ENCODE measurements around the gene NCAPG2.

NCAPG2 gene

DNA sequence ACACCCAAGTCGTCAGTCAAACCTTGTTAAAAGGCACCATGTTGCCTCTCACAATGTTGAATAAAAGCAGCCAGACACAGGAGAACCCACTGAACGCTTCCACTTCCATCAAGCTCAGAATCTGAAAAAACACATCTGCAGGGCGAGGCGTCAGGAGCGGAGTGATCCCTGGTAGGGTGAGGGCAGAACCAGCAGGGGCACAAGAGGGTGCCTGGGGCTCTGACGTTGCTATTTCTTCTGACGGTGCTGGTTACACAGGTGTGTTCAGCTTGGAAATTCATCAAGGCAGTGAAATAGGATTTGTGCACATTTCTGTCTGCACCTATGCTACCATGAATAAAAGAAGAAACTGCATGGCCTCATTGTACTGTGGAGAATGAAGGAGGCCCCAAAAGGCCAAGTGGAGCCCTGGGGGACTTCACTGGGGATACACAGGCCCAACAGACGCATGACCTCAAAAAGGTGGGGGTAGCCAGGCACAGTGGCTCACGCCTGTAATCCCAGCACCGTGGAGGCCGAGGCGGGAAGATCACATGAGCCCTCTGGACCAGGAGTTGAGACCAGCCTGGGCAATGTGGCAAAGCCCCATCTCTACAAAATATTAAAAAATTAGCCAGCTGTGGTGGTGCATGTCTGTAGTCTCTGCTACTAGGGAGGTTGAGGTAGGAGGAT, 19.2 kb upstream of the NCAPG2 start:
- Histone ChIP-seq H3K36me3 (ENCODE audit: control insufficient read depth, insufficient read depth, low read length) (no peaks in the 10 kb centered on the region), H3K27me3 (replicated peaks; ENCODE audit: control insufficient read depth, insufficient read depth, low read length) (no peaks in the 10 kb centered on the region), H3K4me3 (replicated peaks; ENCODE audit: low read depth, low read length) (no peak overlapping the region)
- TF ChIP-seq, protein P1, sequence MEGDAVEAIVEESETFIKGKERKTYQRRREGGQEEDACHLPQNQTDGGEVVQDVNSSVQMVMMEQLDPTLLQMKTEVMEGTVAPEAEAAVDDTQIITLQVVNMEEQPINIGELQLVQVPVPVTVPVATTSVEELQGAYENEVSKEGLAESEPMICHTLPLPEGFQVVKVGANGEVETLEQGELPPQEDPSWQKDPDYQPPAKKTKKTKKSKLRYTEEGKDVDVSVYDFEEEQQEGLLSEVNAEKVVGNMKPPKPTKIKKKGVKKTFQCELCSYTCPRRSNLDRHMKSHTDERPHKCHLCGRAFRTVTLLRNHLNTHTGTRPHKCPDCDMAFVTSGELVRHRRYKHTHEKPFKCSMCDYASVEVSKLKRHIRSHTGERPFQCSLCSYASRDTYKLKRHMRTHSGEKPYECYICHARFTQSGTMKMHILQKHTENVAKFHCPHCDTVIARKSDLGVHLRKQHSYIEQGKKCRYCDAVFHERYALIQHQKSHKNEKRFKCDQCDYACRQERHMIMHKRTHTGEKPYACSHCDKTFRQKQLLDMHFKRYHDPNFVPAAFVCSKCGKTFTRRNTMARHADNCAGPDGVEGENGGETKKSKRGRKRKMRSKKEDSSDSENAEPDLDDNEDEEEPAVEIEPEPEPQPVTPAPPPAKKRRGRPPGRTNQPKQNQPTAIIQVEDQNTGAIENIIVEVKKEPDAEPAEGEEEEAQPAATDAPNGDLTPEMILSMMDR (IDR thresholded peaks at IDR 0.05; ENCODE audit: insufficient read depth, low read length, poor library complexity, severe bottlenecking), result no peak
- no peak for DNase-seq (ENCODE audit: extremely low read depth, insufficient read length)

DNA sequence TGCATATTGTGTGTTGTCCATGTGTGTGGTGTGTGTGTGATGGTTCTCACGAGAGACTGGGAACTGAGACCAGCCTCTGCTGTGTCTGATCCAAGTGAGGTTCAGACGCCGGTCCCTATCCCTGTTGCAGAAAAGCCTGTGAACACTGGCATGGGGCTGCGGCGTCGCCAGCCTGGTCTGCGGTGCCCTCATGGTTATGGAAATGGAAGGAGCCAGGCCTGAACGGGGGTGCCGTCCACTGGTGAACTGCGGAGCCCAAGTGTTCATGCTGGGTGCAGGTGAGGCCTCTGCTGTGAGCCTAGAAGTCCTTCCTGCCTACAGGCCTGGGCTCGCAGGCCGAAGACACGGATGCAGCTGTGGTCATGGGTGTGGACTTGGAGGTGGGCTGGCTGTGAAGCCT, 18.7 kb upstream of the NCAPG2 start:
- TF ChIP-seq, protein P1 (IDR thresholded peaks at IDR 0.05; ENCODE audit: insufficient read depth, low read length, poor library complexity, severe bottlenecking), result no peak
- Histone ChIP-seq H3K36me3 (ENCODE audit: control insufficient read depth, insufficient read depth, low read length) (no peaks in the 10 kb centered on the region), H3K27me3 (replicated peaks; ENCODE audit: control insufficient read depth, insufficient read depth, low read length) (no peaks in the 10 kb centered on the region), H3K4me3 (replicated peaks; ENCODE audit: low read depth, low read length) (no peak overlapping the region)
- no peak for DNase-seq (ENCODE audit: extremely low read depth, insufficient read length)

DNA sequence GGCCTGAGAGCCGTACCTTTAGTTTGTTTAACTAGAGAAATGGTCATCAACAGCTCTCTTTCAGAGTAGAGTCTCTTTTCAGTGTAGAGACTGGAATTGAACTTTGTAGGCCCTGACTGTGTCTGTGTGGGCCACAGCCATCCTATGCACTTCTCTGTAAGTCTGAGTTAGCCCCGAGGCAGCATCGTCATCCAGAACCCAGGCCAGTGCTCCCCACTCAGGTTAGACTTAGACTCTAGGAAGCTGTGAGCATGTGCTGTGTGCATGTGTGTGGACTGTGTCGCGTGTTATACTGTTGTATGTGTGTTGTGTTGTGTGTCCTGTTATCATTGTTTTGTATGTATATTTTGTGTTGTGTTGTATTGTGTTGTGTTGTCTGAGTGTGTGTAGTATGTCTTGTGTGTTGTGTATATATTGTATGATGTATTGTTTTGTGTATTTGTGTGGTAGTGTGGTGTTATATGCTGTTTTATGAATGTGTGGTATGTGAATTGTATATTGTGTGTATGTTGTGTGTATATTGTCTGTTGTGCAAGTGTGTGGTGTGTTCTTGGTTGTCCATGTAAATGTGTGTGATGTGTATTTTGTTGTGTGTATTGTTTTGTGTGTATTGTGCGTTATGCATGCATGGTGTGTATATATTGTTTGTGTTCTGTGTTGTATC, 18.1 kb upstream of the NCAPG2 start:
- H3K4me3 ChIP-seq (replicated peaks; ENCODE audit: low read depth, low read length), result no peak overlapping the region
- H3K27me3 ChIP-seq (replicated peaks; ENCODE audit: control insufficient read depth, insufficient read depth, low read length), result no peaks in the 10 kb centered on the region

DNA sequence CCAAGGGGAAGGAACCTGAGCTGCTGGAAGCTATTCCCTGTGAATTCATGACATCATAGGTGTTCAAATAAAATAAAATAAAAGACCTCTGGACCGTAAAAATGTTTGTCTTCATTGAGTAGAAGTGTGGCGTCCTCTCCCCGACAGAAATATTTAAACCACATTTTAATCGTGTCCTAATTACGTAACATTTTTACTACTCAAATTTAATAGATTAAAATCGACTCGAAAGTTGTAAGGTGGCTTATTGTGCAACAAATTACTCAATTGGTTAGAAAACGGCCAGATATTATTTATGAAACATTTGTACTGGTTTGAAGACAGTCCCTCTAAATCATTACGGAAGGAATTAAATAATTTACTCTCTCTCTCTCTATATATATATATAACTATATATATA, 15.5 kb upstream of the NCAPG2 start:
- Histone ChIP-seq H3K27me3 (replicated peaks; ENCODE audit: control insufficient read depth, insufficient read depth, low read length) (no peaks in the 10 kb centered on the region), H3K36me3 (ENCODE audit: control insufficient read depth, insufficient read depth, low read length) (no peaks in the 10 kb centered on the region), H3K4me3 (replicated peaks; ENCODE audit: low read depth, low read length) (no peak overlapping the region)
- TF ChIP-seq, protein P1 (IDR thresholded peaks at IDR 0.05; ENCODE audit: insufficient read depth, low read length, poor library complexity, severe bottlenecking), result no peak
- no peak for DNase-seq (ENCODE audit: extremely low read depth, insufficient read length)

More for the DNA sequence above, 18.1 kb upstream of the NCAPG2 start:
- TF ChIP-seq, protein P1 (IDR thresholded peaks at IDR 0.05; ENCODE audit: insufficient read depth, low read length, poor library complexity, severe bottlenecking), result no peak
- no peaks in the 10 kb centered on the region for H3K36me3 ChIP-seq (ENCODE audit: control insufficient read depth, insufficient read depth, low read length)
- DNase-seq (ENCODE audit: extremely low read depth, insufficient read length), result no peak

DNA sequence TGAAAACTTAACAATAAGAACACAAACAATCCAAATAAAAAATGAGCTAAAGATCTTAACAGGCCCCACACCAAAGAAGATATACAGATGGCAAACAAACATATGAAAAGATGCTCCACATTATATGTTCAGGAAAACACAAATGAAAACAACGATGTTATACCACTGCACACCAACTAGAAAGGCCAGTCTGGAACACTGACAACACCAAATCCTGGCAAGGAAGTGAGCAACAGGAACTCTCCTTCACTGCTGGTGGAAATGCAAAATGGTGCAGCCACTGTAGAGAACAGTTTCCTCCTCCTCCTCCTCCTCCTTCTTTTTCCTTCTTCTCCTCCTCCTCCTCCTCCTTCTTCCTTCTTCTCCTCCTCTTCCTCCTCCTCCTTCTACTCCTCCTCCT, 12.2 kb upstream of the NCAPG2 start:
- no peak for DNase-seq (ENCODE audit: extremely low read depth, insufficient read length)
- Histone ChIP-seq H3K27me3 (replicated peaks; ENCODE audit: control insufficient read depth, insufficient read depth, low read length) (no peaks in the 10 kb centered on the region), H3K4me3 (replicated peaks; ENCODE audit: low read depth, low read length) (no peak overlapping the region), H3K36me3 (ENCODE audit: control insufficient read depth, insufficient read depth, low read length) (no peaks in the 10 kb centered on the region)
- TF ChIP-seq, protein P1 (IDR thresholded peaks at IDR 0.05; ENCODE audit: insufficient read depth, low read length, poor library complexity, severe bottlenecking), result no peak
